Adipose tissue (tissue), 3 donors: ENCODE results near the gene KISS1R. TPM values are rescaled to one million over a fixed set of nuclear protein-coding genes. Genes with fewer than 3 reads are reported as not detected.
"Not testable (repeated sequence)": the region's sequence is repeated elsewhere in the genome, so short reads cannot be mapped to it uniquely, and the experiment has no call there.

ENCODE experiments used
- H3K27ac ChIP-seq: one replicate; pipeline ENCODE4 v1.5.1; 2013; ENCODE audit warnings: low read depth, low read length
- WGBS, 3 donors: extraction: QIAGEN DNeasy Blood & Tissue Kit; methylation state at CpG; one replicate each; pipeline ENCODE4 v1.1.7; 2013; 5-methylcytosine and 5-hydroxymethylcytosine counted together
- polyA plus RNA-seq, 3 donors: library from polyadenylated mRNA; stranded (reverse); fragments of 200-250 nt; gene quantifications; one replicate each; pipeline ENCODE4 v1.2.3, GENCODE V29; 2013
- donor health status: healthy with polysubstance abuse.
- donor health status: Bipolar disorder and iron deficiency.
- donor health status: healthy.

The KISS1R gene
- under 1 TPM in 1 of 3 donors, not detected in 2; 0.37 TPM for polyA plus RNA-seq

DNA sequence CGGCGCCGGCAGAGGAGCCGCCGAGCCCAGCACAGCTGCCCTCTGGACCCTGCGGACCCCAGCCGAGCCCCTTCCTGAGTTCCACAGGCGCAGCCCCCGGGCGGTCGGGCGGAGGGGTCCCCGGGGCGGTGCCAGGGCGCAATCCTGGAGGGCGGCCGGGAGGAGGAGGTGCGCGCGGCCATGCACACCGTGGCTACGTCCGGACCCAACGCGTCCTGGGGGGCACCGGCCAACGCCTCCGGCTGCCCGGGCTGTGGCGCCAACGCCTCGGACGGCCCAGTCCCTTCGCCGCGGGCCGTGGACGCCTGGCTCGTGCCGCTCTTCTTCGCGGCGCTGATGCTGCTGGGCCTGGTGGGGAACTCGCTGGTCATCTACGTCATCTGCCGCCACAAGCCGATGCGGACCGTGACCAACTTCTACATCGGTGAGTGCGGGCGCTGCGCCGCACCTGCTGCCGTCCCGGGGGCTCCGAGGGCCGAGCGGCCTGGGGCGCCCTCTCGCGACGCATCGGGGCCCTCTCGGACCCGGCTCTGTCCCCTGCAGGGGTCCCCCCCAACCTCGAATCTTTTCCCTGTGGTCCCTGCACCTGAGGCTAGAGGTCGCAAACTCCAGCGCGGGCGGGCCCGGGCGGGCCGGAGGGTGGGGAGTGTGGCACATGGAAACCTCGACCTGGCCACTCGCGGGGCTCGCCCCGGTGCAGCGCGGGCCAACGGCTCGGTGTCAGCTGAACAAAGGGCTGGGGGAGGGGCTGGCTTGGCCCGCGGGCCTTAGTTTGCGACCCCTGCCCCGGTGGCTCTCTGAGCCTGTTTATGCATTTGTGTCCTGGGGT, at the start of gene KISS1R:
KISS1R (plus strand) TSS at position 11 of the 829 bp plus-strand sequence; CDS start at position 181, 170 bp downstream.
- no peak within 1 kb of the TSS for H3K27ac ChIP-seq
- 1% methylated on average over 59 to 87 of the region's 87 CpGs for WGBS, 3 donors

DNA sequence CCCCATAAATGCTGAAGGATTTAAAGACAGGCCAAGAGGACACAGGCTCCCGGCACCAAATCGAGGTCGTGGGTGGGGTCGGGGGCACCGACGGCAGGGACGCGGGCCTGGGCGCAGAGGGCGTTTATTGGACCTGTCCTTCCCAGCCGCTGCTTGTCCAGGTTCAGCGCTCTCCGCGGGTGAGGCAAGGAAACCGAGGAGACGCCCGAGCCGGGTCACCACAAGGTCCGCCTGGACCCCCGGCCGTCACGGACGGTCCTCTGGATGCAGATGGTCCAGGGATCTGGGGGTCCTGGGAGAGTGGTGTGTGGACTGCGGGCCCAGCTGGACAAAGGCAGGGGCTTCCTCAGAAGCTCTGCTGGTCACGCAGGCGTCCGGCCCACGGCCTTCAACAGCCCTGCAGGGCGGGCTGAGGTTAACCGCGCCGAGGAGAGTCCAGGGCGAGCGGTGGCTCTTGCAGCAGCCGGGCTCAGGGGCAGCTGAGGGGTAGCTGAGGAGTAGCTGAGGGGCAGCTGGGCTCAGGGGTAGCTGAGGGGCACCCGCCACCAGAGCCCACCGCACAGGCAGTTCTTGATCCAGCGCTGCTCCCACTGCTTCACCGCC, 49.2 kb upstream of the KISS1R start:
- 94 to 97% (median 95%) methylated on average over 38 to 39 of the region's 39 CpGs for WGBS, 3 donors
- H3K27ac ChIP-seq, result no peak overlapping the region

DNA sequence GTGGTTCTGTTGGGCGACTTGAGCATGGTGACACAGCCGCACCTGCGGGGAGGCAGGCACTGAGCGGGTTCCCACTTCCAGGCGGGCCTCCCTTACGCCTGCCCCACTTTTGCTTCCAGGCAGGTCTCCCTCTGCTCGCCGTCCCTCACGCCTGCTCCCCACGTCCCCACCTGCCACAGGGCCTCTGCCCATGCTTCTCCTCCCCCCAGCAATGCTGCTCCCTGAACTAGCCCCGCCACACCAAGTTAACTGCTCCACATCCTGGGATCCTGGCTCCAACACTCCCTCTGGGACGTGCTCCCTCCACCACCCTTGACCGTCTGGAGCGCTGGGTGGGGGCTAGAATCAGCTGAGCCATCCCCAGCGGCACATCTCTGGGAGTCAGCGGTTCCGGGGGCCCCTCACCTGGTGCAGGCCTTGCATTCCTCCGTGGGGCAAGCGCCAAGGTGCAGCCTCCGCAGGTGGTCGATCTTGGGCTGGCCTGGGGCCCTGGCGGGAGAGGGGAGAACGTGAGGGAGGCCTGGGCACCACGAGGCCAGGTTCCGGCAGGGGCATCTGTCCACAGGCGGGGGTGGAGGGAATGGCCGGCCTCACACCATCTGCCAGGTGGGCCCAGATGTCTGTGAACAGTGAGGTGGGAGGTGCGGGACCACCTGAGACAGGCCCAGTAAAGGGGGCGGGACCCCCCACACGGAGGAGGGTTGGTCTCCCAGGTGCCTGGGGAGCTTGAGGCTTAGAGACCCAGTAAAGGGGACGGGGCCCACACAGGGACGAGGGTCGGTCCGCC, 48.5 kb upstream of the KISS1R start:
- 85 to 94% (median 92%) methylated on average over 30 to 34 of the region's 34 CpGs for WGBS, 3 donors

DNA sequence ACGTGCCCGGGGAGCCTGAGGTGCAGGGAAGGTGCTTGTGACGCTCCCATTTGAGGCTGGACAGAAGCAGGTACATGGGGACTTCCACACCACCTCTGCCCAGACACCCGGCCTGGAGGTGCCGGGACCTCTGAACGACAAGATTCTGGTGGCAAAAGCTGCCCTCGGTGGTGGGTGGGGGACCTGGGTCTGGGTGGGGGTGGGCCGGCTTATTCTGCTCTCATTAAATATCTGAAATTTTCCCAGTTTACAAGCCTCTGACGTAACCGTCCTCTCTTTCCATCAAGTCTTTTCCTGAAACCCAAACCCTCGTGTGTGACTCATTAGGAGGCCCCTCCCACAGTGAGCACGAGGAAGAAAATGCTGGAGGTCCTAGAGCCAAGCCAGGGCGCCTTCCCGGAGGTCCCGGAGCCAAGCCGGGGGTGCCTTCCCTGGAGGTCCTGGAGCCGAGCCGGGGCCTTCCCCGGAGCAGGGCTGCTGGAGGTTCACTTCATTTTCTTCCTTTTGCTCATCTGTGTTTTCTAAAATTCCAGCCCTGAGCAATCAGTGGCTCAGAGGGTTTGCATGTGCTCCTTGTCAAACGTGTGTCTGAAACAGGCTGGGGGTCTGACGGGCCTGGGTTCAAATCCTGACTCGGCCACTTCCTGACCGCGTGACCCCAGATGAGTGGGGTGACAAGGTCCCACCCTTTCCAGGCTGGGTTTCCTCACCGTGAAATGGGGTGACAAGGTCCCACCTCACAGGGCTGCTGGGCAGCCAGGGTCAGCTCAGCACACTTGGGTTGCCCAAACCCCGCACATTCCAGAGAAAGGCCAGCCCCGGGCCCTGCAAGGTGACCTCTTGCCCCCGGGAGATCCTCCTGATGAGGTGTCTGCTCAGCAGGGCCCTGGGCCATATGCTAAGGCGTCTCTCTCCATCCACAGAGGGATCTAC, 47.6 kb upstream of the KISS1R start:
- 56 to 84% (median 66%) methylated on average over 29 of the region's 29 CpGs for WGBS, 3 donors
- no peak overlapping the region for H3K27ac ChIP-seq

More for the DNA sequence above, 48.5 kb upstream of the KISS1R start:
- no peak overlapping the region for H3K27ac ChIP-seq

DNA sequence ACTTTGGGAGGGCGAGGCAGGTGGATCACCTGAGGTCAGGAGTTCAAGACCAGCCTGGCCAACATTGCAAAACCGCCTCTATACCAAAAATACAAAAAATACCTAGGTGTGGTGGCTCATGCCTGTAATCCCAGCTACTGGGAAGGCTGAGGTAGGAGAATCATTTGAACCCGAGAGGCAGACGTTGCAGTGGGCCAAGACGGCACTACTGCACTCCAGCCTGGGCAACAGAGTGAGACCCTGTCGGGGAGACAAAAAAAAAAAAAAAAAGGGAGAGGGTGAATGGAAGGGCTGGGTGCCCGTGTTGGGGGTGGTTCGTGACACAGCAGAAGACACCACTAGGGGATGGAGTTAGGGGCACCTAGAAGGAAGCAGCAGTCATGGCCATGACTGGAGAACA, 46.8 kb upstream of the KISS1R start:
- no peak overlapping the region for H3K27ac ChIP-seq
- 93 to 94% (median 94%) methylated on average over 8 of the region's 8 CpGs for WGBS, 3 donors

DNA sequence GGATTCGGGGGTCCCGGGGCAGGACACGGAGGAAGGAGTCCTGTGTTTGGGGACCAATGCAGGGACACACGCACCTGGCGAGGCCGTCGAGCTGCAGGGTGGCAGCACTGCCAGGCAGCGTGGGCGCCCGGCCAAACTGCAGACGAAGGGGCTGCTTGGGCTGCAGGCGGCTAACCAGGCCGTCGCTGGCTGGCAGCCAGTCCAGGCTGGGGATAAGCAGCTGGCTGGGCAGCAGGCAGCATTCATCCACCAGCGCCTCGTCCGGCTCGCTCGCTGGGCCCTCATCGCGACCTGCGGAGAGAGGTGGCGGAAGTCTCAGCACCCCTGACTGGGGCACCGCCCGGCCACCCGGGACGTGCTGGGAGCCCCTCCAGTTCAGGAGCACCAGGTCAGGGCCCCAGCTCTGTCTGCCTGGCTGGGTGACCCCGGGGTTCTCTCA, 46.2 kb upstream of the KISS1R start:
- no peak overlapping the region for H3K27ac ChIP-seq
- 82 to 89% (median 85%) methylated on average over 21 to 28 of the region's 28 CpGs for whole genome bisulfite sequencing, 3 donors

DNA sequence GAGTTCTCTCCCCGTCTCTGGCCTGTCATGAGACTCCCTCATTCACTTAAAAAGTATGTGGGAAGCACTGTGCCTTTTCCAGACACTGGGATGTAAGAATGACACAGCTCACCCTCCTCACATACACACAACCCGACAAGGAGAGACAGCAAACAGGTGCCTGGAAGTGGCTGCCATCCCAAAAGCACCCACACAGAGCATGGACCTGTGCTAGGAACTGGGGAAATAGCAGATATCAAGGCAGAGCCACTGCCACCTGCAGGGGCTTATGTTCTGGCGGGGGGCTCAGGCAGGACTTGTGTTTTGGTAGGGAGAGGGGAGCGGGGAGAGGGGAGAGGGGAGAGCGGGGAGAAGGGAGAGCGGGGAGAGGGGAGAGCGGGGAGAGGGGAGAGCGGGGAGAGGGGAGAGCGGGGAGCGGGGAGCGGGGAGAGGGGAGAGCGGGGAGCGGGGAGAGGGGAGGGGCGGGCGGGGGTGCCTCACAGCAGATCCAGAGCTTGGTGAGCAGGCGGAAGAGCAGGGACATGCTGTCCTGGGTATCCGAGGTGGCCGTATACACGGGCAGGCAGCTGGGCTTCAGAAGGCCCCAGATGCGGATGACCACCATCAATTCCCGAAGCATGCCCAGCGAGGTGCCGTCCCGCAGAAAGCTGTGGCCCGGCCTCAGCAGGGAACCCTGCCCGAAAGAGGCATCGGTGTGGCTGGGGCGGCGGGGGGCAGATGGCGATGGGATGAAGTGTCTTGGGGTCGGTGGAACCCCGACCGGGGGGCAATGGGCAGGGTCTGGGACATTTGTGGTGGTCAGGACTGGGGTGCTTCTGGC, 45.5 kb upstream of the KISS1R start:
- no peak overlapping the region for H3K27ac ChIP-seq
- 86 to 95% (median 94%) methylated on average over 20 to 22 of the region's 33 CpGs for WGBS, 3 donors

DNA sequence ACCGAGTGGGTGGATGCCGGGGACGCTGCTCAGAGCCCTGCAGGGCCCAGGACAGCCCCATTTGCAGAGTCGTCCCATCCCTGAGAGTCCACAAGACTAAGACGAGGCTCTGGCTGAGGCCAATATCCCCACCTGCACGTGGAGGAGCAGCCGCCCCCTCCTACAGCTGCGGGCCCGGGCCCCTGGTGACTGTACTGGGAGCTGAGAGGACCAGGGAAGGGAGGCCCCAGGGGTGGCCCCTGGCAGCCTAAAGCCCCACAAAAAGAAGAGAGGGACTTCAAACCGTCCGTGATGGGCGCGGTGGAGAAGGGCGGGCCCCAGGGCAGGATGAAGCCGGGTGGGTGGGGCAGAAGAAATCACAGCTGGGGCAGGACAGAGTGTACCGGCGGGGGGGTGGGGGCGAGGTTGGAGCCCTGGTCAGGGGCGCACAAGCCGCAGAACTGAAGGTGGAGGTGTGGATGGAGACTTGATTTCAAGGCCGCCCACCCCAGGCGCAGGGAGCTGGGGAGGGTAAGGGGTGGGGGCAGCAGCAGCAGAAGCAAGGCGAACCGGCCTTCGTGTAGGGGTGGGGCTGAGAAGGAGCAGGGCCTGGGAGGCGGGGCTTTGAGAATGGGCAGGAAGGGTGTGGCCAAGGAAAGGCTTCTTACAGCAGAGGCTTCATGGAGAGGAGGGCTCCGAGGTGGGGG, 44.7 kb upstream of the KISS1R start:
- WGBS, 3 donors, result 72 to 79% (median 74%) methylated on average over 26 to 27 of the region's 27 CpGs
- no peak overlapping the region for H3K27ac ChIP-seq

DNA sequence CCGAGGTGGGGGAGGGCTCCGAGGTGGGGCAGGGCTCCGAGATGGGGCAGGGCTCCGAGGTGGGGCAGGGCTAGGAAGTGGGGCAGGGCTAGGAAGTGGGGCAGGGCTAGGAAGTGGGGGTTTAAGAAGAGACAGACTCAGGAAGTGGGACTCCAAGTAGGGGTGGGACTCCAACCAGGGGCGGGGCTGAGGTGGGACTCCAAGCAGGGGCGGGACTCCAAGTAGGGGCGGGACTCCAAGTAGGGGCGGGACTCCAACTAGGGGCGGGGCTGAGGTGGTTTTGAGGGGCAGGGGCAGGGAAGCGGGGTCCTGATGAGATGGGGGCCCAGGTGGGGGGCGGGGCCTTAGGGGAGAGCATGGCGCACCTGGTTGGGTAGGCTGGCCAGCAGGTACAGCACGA, 44.0 kb upstream of the KISS1R start:
- no peak overlapping the region for H3K27ac ChIP-seq
- 86 to 97% (median 95%) methylated on average over 5 to 9 of the region's 13 CpGs for WGBS, 3 donors

DNA sequence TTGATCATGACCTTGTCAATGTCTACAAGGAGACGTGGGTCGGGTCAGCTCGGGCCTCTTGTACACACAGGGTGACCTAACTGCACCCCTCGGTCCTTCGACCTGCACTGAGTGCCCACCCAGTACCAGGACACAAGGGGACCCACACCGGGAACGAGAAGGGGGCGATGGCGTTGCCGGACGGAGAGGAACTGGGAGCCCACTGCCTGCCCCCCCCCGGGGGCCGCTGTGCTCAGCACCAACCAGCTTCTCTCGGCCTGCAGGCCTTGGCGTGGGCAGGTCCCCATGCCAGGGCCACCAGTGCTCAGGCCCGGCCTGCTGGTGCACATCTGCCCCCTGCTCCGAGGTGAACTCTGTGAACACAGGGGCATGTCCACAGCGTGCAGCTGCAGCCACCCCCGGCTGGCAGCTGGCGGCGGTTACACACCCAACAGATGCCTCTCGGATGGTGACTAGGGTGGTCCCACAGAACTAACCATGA, 43.5 kb upstream of the KISS1R start:
- 92 to 97% (median 93%) methylated on average over 22 of the region's 22 CpGs for WGBS, 3 donors
- H3K27ac ChIP-seq, result no peak overlapping the region

DNA sequence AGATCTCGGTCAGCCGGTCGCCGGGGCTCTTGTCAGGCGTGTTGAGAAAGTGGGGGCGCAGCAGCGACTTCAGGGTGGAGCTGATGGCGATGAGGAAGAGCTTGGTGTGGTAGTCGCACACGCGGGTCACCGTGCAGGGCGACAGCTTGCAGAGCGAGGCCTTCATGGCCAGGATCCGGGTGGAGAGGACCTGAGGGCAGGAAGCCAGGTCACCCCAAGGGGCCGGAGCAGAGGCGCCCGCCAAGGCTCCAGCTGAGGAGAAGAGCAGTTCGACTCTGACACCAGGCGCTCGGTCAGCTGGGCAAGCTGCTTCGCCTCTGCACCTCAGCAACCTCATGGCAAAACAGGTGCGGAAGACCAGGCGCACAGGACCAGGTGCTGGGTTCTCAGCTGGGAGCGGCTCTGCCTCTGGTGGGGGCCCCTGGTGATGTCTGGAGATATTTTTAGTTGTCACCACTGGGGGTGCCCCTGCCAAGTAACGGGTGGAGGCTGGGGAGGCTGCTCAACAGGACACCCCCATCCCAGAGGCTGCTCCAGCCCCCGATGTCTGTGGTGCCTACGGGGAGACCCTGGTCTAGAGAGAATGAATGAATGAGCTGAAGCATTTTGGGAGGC, 41.8 kb upstream of the KISS1R start:
- H3K27ac ChIP-seq, result no peak overlapping the region
- 89 to 94% (median 93%) methylated on average over 28 of the region's 28 CpGs for WGBS, 3 donors

DNA sequence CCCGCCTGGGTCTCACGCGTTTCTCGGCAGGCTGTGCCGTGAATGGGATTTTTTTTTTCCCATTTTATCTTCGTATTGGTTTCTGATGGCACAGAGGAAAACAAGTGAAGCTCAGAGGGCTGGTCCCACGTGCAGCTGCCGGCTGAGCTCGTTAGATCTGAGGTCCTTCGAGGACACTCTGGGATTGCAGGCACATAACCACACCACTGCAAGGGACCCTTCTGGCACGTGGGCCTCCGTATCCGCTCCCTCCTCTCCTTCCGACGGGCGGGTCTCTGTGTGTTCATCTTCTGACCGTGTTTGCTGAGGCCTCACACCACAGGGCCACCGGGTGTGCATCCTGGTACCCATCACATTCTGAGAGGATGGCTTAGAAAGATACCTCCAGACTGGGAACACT, 41.0 kb upstream of the KISS1R start:
- H3K27ac ChIP-seq, result no peak overlapping the region
- WGBS, 3 donors, result 83 to 86% (median 84%) methylated on average over 18 of the region's 18 CpGs

DNA sequence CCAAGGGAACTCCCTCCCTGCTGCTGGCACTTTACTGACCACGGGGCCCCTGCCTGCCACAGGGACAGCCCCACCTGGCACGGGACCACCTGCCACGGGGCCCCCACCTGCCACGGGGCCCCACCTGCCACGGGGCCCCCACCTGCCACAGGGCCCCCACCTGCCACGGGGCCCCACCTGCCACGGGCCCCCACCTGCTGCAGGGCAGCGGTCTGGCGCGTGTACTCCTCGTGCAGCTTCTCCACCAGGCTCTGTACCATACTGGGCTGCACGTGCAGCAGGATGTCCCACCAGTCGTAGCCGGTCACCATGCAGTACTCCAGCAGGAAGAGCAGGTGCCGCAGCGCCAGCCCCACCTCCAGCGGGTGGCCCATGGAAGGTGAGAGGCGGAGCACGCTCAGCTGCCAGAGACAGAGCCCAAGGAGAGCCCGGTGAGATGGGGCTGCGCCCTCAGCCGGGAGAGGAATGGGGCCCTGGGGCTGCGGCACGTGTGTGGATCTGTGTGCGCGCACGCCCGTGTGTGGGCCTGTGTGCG, 40.3 kb upstream of the KISS1R start:
- H3K27ac ChIP-seq, result no peak overlapping the region
- WGBS, 3 donors, result 88 to 93% (median 92%) methylated on average over 27 to 29 of the region's 29 CpGs

DNA sequence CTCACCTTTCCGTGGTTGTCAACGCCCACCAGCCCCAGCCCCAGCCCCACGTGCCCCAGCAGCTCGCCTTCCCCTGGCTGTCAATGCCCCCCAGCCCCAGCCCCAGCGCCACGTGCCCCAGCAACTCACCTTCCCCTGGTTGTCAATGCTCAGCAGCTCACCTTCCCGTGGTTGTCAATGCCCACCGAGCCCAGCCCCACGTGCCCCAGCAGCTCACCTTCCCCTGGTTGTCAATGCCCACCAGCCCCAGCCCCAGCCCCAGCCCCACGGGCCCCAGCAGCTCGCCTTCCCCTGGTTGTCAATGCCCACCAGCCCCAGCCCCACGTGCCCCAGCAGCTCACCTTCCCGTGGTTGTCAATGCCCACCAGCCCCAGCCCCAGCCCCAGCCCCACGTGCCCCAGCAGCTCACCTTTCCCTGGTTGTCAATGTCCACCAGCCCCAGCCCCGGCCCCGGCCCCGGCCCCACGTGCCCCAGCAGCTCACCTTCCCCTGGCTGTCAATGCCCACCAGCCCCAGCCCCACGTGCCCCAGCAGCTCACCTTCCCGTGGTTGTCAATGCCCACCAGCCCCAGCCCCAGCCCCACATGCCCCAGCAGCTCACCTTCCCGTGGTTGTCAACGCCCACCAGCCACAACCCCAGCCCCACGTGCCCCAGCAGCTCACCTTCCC, 39.0 kb upstream of the KISS1R start:
- WGBS, 3 donors, result 84 to 93% (median 90%) methylated on average over 20 to 23 of the region's 23 CpGs
- not testable (repeated sequence) for H3K27ac ChIP-seq

DNA sequence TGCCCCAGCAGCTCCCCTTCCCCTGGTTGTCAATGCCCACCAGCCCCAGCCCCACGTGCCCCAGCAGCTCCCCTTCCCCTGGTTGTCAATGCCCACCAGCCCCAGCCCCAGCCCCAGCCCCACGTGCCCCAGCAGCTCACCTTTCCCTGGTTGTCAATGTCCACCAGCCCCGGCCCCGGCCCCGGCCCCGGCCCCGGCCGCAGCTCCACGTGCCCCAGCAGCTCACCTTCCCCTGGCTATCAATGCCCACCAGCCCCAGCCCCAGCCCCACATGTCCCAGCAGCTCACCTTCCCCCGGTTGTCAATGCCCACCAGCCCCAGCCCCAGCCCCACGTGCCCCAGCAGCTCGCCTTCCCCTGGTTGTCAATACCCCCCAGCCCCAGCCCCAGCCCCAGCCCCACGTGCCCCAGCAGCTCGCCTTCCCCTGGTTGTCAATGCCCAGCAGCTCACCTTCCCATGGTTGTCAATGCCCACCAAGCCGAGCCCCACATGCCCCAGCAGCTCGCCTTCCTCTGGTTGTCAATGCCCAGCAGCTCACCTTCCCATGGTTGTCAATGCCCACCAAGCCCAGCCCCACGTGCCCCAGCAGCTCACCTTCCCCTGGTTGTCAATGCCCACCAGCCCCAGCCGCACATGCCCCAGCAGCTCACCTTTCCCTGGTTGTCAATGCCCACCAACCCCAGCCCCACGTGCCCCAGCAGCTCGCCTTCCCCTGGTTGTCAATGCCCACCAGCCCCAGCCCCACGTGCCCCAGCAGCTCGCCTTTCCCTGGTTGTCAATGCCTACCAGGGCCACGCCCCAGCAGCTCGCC, 38.2 kb upstream of the KISS1R start:
- not testable (repeated sequence) for H3K27ac ChIP-seq
- WGBS, 3 donors, result 87 to 91% (median 89%) methylated on average over 24 of the region's 24 CpGs
